ENCODE data around the gene SPAAR.

Gene SPAAR

DNA sequence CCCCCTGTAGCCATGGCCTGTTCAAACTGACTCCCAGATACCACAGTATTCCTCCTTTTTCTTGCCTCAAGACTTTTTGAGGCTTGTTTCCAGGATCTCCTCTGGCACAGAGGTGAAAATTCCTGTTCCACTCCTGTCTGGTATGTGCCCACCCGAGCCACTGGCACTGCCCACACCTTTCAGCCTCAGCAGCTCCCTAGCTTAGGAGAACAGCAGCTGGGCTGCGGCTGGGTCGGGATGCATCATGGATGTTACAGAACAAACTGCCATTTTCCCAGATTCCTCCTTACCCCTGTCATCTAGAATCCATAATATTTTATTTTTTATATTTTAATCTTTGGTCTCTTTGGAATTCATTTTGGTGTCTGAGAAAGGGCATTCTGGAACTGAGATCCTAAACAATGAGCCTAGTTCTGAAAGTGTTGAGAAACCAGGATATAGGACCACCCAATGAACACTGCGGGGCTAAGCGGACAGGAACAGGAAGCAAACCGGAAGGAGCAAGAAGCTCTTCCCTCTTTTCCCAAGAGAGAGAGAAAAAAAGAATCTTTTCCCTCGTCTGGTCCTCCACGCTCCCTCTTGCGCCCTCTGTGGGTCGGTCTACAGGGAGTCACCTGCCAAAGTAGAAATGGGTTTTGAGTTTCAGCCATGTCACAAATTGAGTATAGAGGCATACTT is 36.2 kb downstream of the SPAAR start:
- peak; percentile 4 to 29 for DNase-seq (ENCODE audit: low read depth in 2 of 2, low spot score in 1 of 2)

DNA sequence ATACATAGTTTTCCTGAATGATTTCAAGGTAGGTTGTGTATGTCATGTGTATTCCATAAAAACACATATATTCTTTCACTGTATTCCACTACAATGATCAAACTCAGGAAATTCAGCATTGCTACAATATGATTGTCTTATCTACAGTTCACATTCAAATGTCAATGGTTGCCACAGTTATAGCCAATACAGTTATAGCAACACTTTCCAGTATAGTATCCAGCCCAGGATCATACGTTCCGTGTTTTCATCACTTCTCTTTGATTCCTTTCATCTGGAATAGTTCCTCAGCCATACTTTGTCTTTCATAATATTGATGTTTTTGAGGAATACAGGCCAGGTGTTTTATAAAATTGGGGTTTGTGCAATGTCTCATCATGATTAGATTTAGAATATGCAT is 39.2 kb downstream of the SPAAR start:
- no peak for DNase-seq (ENCODE audit: low read depth in 2 of 2, low spot score in 1 of 2)

DNA sequence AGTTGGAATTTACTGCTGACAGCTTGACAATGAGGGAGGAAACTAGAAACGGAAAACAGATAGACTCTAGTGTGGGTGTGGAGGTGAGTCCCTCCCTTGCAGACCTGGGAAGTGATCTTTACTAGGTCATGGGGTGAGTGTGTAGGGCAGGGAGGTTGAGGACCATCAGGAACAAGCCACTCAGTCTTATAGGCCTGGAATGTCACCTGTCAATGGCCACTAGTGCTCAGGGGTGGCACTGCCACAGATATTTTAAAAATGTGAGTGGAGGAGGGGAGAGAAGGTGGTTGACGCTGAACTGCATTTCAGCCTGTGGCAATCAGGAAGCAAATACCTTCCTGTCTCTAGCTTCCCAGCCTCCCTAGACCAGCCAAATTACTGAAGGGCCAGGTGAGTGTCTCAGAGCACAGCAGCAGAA is 39.6 kb downstream of the SPAAR start:
- DNase-seq (ENCODE audit: low read depth in 2 of 2, low spot score in 1 of 2): no peak

DNA sequence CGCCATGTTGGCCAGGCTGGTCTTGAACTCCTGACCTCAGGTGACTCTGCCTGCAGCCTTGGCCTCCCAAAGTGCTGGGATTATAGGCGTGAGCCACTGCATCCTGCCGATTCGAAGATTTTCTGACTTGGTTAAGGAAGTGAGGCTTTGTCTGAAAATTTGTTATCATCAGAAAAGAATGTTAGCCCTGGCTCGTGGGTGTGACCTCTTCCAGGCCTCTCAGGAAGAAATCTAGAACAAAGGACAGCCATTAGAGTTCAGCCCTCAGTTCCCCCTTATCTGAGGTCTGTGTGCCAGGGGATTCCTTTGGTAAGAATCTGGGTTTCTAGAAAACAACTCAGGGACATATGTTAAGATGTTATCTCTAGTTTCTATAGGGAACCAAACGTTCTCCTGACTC is 42.4 kb downstream of the SPAAR start:
- DNase-seq (ENCODE audit: low read depth in 2 of 2, low spot score in 1 of 2): no peak

DNA sequence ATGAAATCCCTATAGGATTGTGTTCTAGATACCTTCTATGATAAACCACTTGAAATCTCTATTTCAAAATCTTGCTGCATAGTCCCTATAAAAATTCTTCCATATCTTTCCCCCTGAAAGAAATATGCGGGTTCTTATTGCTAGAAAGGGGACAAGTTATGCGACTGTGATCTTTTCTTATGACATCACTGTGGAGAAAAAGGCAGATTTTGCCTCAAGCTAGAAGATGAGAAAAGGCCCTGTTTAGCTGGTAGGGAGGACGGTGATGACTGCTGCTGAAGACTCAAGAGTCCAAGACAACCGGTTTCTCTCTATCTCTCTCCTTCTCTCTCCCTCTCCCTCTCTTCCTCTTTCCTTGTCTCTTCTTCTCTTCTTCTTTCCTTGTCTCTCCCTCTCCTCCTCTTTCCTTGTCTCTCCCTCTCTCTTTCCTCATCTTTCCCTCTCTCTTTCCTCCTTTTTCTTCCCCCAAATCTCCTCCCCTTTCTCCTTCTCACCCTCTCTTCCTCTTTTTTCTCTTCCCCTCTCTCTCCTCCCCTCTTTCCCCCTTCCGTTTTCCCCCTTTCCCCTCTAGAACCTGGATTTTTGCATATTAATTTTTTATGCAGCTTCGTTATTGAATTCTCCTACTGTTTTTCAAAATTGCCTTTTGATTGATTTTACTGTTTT is 43.4 kb downstream of the SPAAR start:
- no peak for DNase-seq (ENCODE audit: low read depth in 2 of 2, low spot score in 1 of 2)

DNA sequence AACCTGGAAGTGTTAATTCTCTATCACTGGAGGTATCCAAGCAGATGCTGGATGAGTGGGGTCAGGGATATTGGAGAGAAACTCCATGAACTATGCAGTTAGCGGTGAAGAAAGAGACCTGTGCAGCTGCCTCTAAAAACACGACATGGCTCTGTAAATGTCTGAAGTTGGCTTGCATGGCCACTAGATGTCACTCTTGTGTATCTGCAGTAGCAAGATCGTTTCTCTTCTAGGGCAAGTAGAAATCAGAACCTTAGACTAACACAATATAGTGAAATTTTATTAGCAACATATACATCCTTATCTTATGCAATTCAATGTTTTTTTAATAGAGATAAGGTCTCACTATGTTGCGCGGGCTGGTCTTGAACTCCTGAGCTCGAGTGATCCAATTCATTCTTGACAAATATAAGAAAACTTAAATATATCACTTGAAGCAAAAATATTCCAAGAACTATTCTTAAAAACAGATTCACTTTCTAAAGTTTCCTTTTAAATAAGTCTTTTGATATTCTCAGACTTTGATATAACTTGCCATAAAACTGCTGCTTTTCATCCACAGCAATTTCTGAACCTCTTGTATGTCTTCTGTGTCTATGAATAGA is 45.8 kb downstream of the SPAAR start:
- no peak for DNase-seq (ENCODE audit: low read depth in 2 of 2, low spot score in 1 of 2)

DNA sequence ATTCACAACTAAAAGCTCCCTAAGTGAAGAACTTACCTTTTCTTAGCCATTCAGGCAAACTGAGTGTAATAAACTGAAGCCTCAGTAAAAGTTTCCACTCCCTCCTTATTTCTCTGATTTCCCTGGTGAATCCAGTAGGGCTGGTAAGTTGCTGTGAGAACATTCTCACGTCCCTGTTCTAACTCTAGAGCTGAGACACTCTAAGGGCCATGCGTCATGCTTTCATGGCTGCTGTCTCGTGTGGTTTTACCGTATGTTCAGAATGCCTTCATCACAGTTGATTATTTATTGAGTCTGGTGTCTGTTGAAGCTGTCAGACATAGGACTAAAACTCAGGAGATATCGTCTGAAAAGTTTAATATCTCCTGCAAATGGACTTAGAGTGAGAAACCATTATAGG is 47.4 kb downstream of the SPAAR start:
- no peak for DNase-seq (ENCODE audit: low read depth in 2 of 2, low spot score in 1 of 2)

DNA sequence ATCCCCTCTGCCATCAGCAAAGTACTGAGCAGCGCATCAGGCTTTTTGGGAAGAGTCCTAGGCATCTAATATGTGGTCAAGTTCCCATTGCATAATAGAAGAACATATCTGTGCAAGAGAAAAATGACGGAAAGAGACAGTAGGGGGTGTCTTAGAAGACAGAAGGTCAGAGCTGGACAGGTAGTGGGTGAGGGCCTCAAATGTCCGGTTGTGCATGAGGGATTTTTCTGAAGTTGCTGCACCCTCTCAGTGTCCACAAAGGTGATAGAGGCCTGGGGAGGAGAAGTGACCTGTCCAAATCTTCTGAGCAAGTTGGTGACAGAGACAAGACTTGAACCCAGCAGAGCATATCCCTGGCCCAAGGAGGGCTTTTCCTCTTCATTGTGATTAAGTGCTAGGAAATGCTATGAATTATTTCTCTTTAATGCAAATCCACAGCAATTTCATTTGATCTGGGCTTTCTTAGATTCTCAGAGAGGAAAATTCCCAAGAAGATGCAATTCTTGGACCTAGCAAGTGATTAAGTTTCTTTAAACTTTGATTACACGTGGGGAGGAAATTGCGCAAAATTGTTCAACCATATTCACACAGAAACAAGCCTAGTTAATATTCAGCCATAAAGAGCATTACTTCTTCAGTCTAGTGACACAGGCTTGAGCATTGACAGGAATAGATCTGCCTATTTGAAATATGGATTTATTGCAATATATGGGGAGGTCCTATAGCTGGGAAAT is 49.0 kb downstream of the SPAAR start, which contains the start of gene OR2S2:
OR2S2 (minus strand) TSS at position 51 of the 734 bp plus-strand sequence. CDS start 56 bp downstream, outside the sequence.
- no peak for DNase-seq (ENCODE audit: low read depth in 2 of 2, low spot score in 1 of 2)

DNA sequence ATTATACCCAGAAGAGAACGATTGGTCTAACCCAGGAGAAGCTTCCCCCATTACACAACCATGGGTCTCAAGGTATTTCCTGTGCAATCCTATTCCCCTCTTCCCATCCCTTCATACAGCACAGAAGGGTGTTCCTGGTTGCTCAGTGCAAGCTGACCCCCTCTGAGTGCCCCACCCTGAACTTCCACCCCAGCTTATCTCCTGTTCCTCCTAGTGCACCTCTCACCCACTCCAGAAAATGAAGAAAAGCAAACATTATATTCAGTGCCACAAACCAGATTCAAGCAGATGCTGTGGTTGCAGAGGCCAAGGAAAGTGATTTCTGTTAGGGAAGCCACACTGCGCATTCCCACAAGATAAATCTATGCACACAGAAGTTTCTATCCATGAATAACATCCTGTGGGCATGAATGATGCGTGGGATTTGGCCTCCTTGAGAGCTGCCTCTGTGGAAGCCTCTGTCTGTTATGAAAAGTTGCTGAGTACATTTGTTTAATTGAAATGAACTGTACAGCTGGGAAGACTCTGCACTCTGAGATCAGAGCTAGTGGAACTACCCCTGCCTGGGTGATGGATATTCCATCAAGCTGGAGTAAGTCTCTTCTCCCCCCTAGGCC is 50.9 kb downstream of the SPAAR start:
- DNase-seq (ENCODE audit: low read depth in 2 of 2, low spot score in 1 of 2): no peak
